GM12801 (cell line): ENCODE results near the gene SLC22A25.

Experiments used
- CTCF ChIP-seq: IDR thresholded peaks from one replicate; pipeline ENCODE4 v1.5.1; 2011; ENCODE audit warnings: control low read depth; ENCODE audit not compliant: insufficient read length; ENCODE audit errors: extremely low read depth

SLC22A25 gene

GRCh38 chr11:63273685-63274084 lies 30.3 kb upstream of the SLC22A25 start:
- no peak for TF ChIP-seq CTCF

- TF ChIP-seq CTCF, result no peak
These were observed 19.1 kb upstream of the SLC22A25 start for GRCh38 chr11:63262547-63262946.

GRCh38 chr11:63251312-63251711 lies 7.9 kb upstream of the SLC22A25 start:
- TF ChIP-seq CTCF, result no peak

GRCh38 chr11:63250162-63251050 lies 7.0 kb upstream of the SLC22A25 start:
- TF ChIP-seq CTCF, result no peak

- TF ChIP-seq CTCF, result no peak
These were observed 5.6 kb upstream of the SLC22A25 start for GRCh38 chr11:63248966-63249365.

GRCh38 chr11:63246045-63246444 lies 2.6 kb upstream of the SLC22A25 start:
- TF ChIP-seq CTCF, result no peak

- no peak for TF ChIP-seq CTCF
These were observed 1.5 kb upstream of the SLC22A25 start for GRCh38 chr11:63244862-63245261.
